Measurements from ENCODE around the gene CACNA2D4. TPM values are rescaled to one million over a fixed set of nuclear protein-coding genes. Genes with fewer than 3 reads are reported as not detected.
A peak's percentile ranks its signal among the peaks of the same experiment; 100 is the strongest.

Gene CACNA2D4
- total and polyA plus RNA-seq, 5 donors, result 1.0 to 3.0 (median 1.4) TPM

GRCh38 chr12:1808798-1809480 lies 109.5 kb downstream of the CACNA2D4 start:
- H3K9me3 ChIP-seq (ENCODE audit: control insufficient read depth, low read length), result no peaks in the 10 kb centered on the region
- no peaks in the 10 kb centered on the region for H3K27me3 ChIP-seq (ENCODE audit: control insufficient read depth, insufficient read depth)
- DNase-seq (peak in 2 of 3 donors; percentile 4 to 25), ATAC-seq (no peak)
- H3K4me3 ChIP-seq (ENCODE audit: low read length), result no peak overlapping the region
- intact Hi-C loops (cut with DNase I), result loop anchor here in 1 of 4 donors (5.0 kb wide), 1 partner anchor 128 kb away; no protein-coding TSS in a partner anchor
- no peak overlapping the region for H3K27ac ChIP-seq (ENCODE audit: low read length)
- 88% methylated on average over 22 of the region's 22 CpGs for WGBS
- no peaks in the 10 kb centered on the region for H3K4me1 ChIP-seq (ENCODE audit: control insufficient read depth, insufficient read depth, low read length)

GRCh38 chr12:1808036-1808797 lies 110.2 kb downstream of the CACNA2D4 start:
- DNase-seq (peak in 1 of 3 donors; percentile 34), ATAC-seq (no peak)
- Histone ChIP-seq H3K9me3 (ENCODE audit: control insufficient read depth, low read length) (no peaks in the 10 kb centered on the region), H3K4me1 (ENCODE audit: control insufficient read depth, insufficient read depth, low read length) (no peaks in the 10 kb centered on the region), H3K4me3 (ENCODE audit: low read length) (no peak overlapping the region), H3K27ac (ENCODE audit: low read length) (no peak overlapping the region), H3K27me3 (ENCODE audit: control insufficient read depth, insufficient read depth) (no peaks in the 10 kb centered on the region)
- 88% methylated on average over 19 of the region's 19 CpGs for WGBS
- intact Hi-C loops (cut with DNase I), result loop anchor here in 1 of 4 donors (5.0 kb wide), 1 partner anchor 129 kb away; no protein-coding TSS in a partner anchor

- Histone ChIP-seq H3K4me3 (ENCODE audit: low read length) (no peak overlapping the region), H3K27me3 (ENCODE audit: control insufficient read depth, insufficient read depth) (no peaks in the 10 kb centered on the region), H3K9me3 (ENCODE audit: control insufficient read depth, low read length) (no peaks in the 10 kb centered on the region), H3K4me1 (ENCODE audit: control insufficient read depth, insufficient read depth, low read length) (no peaks in the 10 kb centered on the region), H3K27ac (ENCODE audit: low read length) (no peak overlapping the region)
- DNase-seq (peak in 2 of 3 donors; percentile 15 to 23), ATAC-seq (no peak)
- 86% methylated on average over 15 of the region's 15 CpGs for WGBS
- intact Hi-C loops (cut with DNase I), result loop anchor here in 1 of 4 donors (5.0 kb wide), 1 partner anchor 130 kb away; no protein-coding TSS in a partner anchor
Measured at GRCh38 chr12:1807087-1807860, 111.2 kb downstream of the CACNA2D4 start.

GRCh38 chr12:1806301-1807086 lies 112.0 kb downstream of the CACNA2D4 start:
- H3K4me3 ChIP-seq (ENCODE audit: low read length), result no peak overlapping the region
- H3K27me3 ChIP-seq (ENCODE audit: control insufficient read depth, insufficient read depth), result no peaks in the 10 kb centered on the region
- ATAC-seq (peak in 1 of 2 donors; percentile 20), DNase-seq (peak in 2 of 3 donors; percentile 50 to 76)
- intact Hi-C loops (cut with DNase I), result loop anchor here in 1 of 4 donors (5.0 kb wide), 1 partner anchor 131 kb away; no protein-coding TSS in a partner anchor
- WGBS, result 61% methylated on average over 7 of the region's 7 CpGs
- H3K4me1 ChIP-seq (ENCODE audit: control insufficient read depth, insufficient read depth, low read length), result no peaks in the 10 kb centered on the region
- H3K9me3 ChIP-seq (ENCODE audit: control insufficient read depth, low read length), result no peaks in the 10 kb centered on the region
- H3K27ac ChIP-seq (ENCODE audit: low read length), result no peak overlapping the region

- Histone ChIP-seq H3K27me3 (ENCODE audit: control insufficient read depth, insufficient read depth) (no peaks in the 10 kb centered on the region), H3K4me3 (ENCODE audit: low read length) (no peak overlapping the region), H3K4me1 (ENCODE audit: control insufficient read depth, insufficient read depth, low read length) (no peaks in the 10 kb centered on the region), H3K27ac (ENCODE audit: low read length) (peak overlapping the region; percentile 10), H3K9me3 (ENCODE audit: control insufficient read depth, low read length) (no peaks in the 10 kb centered on the region)
- DNase-seq (peak in 2 of 3 donors; percentile 74 to 79), ATAC-seq (peak; percentile 30 to 49)
- intact Hi-C loops (cut with DNase I), result loop anchor here in 1 of 4 donors (5.0 kb wide), 1 partner anchor 132 kb away; no protein-coding TSS in a partner anchor
- WGBS, result 79% methylated on average over 16 of the region's 16 CpGs
Measured at GRCh38 chr12:1805441-1806081, 112.9 kb downstream of the CACNA2D4 start.

- peak; percentile 85 to 91 for ATAC-seq
- no peaks in the 10 kb centered on the region for H3K27me3 ChIP-seq (ENCODE audit: control insufficient read depth, insufficient read depth)
- peak; percentile 92 to 96 (median 94) for DNase-seq
- intact Hi-C loops (cut with DNase I), result loop anchor here in 2 of 4 donors (5.0 kb wide), 2 partner anchors 133 to 228 kb away; no protein-coding TSS in a partner anchor
- no peak overlapping the region for H3K4me3 ChIP-seq (ENCODE audit: low read length)
- no peaks in the 10 kb centered on the region for H3K4me1 ChIP-seq (ENCODE audit: control insufficient read depth, insufficient read depth, low read length)
- 62% methylated on average over 25 of the region's 25 CpGs for WGBS
- no peaks in the 10 kb centered on the region for H3K9me3 ChIP-seq (ENCODE audit: control insufficient read depth, low read length)
- peak overlapping the region; percentile 2 for H3K27ac ChIP-seq (ENCODE audit: low read length)
Measured at GRCh38 chr12:1804545-1805332, 113.7 kb downstream of the CACNA2D4 start.

GRCh38 chr12:1803736-1804135 lies 114.7 kb downstream of the CACNA2D4 start:
- Histone ChIP-seq H3K4me1 (ENCODE audit: control insufficient read depth, insufficient read depth, low read length) (no peaks in the 10 kb centered on the region), H3K4me3 (ENCODE audit: low read length) (no peak overlapping the region), H3K9me3 (ENCODE audit: control insufficient read depth, low read length) (no peaks in the 10 kb centered on the region), H3K27me3 (ENCODE audit: control insufficient read depth, insufficient read depth) (no peaks in the 10 kb centered on the region), H3K27ac (ENCODE audit: low read length) (no peak overlapping the region)
- ATAC-seq (no peak), DNase-seq (no peak)
- 81% methylated on average over 7 of the region's 7 CpGs for WGBS
- intact Hi-C loops (cut with DNase I), result loop anchor here in 1 of 4 donors (5.0 kb wide), 1 partner anchor 229 kb away; no protein-coding TSS in a partner anchor

GRCh38 chr12:1801303-1801975 lies 117.0 kb downstream of the CACNA2D4 start:
- WGBS, result 68% methylated on average over 16 of the region's 16 CpGs
- no peaks in the 10 kb centered on the region for H3K4me1 ChIP-seq (ENCODE audit: control insufficient read depth, insufficient read depth, low read length)
- no peaks in the 10 kb centered on the region for H3K9me3 ChIP-seq (ENCODE audit: control insufficient read depth, low read length)
- no peak overlapping the region for H3K27ac ChIP-seq (ENCODE audit: low read length)
- DNase-seq, result peak in 1 of 3 donors; percentile 27
- no peaks in the 10 kb centered on the region for H3K27me3 ChIP-seq (ENCODE audit: control insufficient read depth, insufficient read depth)
- no peak overlapping the region for H3K4me3 ChIP-seq (ENCODE audit: low read length)
- no peak for ATAC-seq
- intact Hi-C loops (cut with DNase I), result loop anchor here in 1 of 4 donors (5.0 kb wide), 1 partner anchor 231 kb away; no protein-coding TSS in a partner anchor

Data from right cardiac atrium (tissue), 5 donors.